Activated naive CD8-positive, alpha-beta T cell treated with anti-CD3 and anti-CD28 coated beads for 36 hours (primary cell): ENCODE measurements around the gene RXRA. TPM values are rescaled to one million over a fixed set of nuclear protein-coding genes. Genes with fewer than 3 reads are reported as not detected.

Source experiments
- DNase-seq: peaks from one replicate; pipeline ENCODE4 v3.0.0; 2021
- H3K27ac Mint-ChIP-seq: one replicate; pipeline ENCODE4 v1.8.0; 2022; ENCODE audit warnings: mild to moderate bottlenecking, moderate library complexity, mixed read lengths
- H3K27me3 Mint-ChIP-seq: one replicate; pipeline ENCODE4 v1.8.0; 2022; ENCODE audit warnings: mild to moderate bottlenecking, mixed read lengths
- H3K36me3 Mint-ChIP-seq: one replicate; pipeline ENCODE4 v1.8.0; 2021; ENCODE audit warnings: mild to moderate bottlenecking, mixed read lengths
- H3K4me1 Mint-ChIP-seq: one replicate; pipeline ENCODE4 v1.8.0; 2021; ENCODE audit warnings: mixed read lengths
- H3K4me3 Mint-ChIP-seq: one replicate; pipeline ENCODE4 v1.8.0; 2022; ENCODE audit warnings: mild to moderate bottlenecking, moderate library complexity, mixed read lengths
- H3K9me3 Mint-ChIP-seq: one replicate; pipeline ENCODE4 v1.8.0; 2022; ENCODE audit warnings: mixed read lengths
- total RNA-seq, 2 experiments: library from RNA; stranded (reverse); gene quantifications; one replicate each; pipeline ENCODE4 v1.2.3, GENCODE V29; 2021

The RXRA gene
- total RNA-seq, 2 experiments from 2014 or later = 11.0 to 11.4 TPM

GRCh38 chr9:134386951-134387831 lies 60.9 kb downstream of the RXRA start:
- no peaks in the 10 kb centered on the region for H3K9me3 Mint-ChIP-seq
- H3K27me3 Mint-ChIP-seq = peaks cover 9% of the 10 kb centered on the region
- peaks cover 35% of the 10 kb centered on the region for H3K4me1 Mint-ChIP-seq
- no peak overlapping the region for H3K4me3 Mint-ChIP-seq
- no peaks in the 10 kb centered on the region for H3K36me3 Mint-ChIP-seq
- no peak for DNase-seq
- H3K27ac Mint-ChIP-seq = no peak overlapping the region

- H3K27ac Mint-ChIP-seq = no peak overlapping the region
- H3K36me3 Mint-ChIP-seq = no peaks in the 10 kb centered on the region
- peaks cover 9% of the 10 kb centered on the region for H3K27me3 Mint-ChIP-seq
- peaks cover 35% of the 10 kb centered on the region for H3K4me1 Mint-ChIP-seq
- no peak for DNase-seq
- H3K4me3 Mint-ChIP-seq = no peak overlapping the region
- H3K9me3 Mint-ChIP-seq = no peaks in the 10 kb centered on the region
These were observed 62.1 kb downstream of the RXRA start for GRCh38 chr9:134388289-134388808.

GRCh38 chr9:134388976-134389375 lies 62.7 kb downstream of the RXRA start:
- H3K4me1 Mint-ChIP-seq = peaks cover 40% of the 10 kb centered on the region
- no peak overlapping the region for H3K4me3 Mint-ChIP-seq
- H3K9me3 Mint-ChIP-seq = no peaks in the 10 kb centered on the region
- H3K36me3 Mint-ChIP-seq = peaks cover 3% of the 10 kb centered on the region
- H3K27me3 Mint-ChIP-seq = peaks cover 9% of the 10 kb centered on the region
- no peak overlapping the region for H3K27ac Mint-ChIP-seq
- DNase-seq = no peak

- Mint-ChIP-seq H3K27me3 (peaks cover 9% of the 10 kb centered on the region), H3K36me3 (peaks cover 6% of the 10 kb centered on the region), H3K27ac (no peak overlapping the region), H3K9me3 (no peaks in the 10 kb centered on the region), H3K4me3 (no peak overlapping the region), H3K4me1 (peaks cover 38% of the 10 kb centered on the region)
- no peak for DNase-seq
These were observed 63.4 kb downstream of the RXRA start for GRCh38 chr9:134389642-134390041.

GRCh38 chr9:134390537-134390936 lies 64.3 kb downstream of the RXRA start:
- Mint-ChIP-seq H3K4me1 (peaks cover 41% of the 10 kb centered on the region), H3K27ac (peak overlapping the region; percentile 94), H3K4me3 (peak overlapping the region; percentile 82), H3K9me3 (no peaks in the 10 kb centered on the region), H3K36me3 (peaks cover 6% of the 10 kb centered on the region), H3K27me3 (peaks cover 9% of the 10 kb centered on the region)
- peak; percentile 87 for DNase-seq

GRCh38 chr9:134390947-134391318 lies 64.7 kb downstream of the RXRA start:
- Mint-ChIP-seq H3K36me3 (peaks cover 6% of the 10 kb centered on the region), H3K4me3 (peak overlapping the region; percentile 82), H3K27ac (peak overlapping the region; percentile 94), H3K27me3 (peaks cover 9% of the 10 kb centered on the region), H3K4me1 (peaks cover 41% of the 10 kb centered on the region), H3K9me3 (no peaks in the 10 kb centered on the region)
- DNase-seq = no peak

- Mint-ChIP-seq H3K4me1 (peaks cover 48% of the 10 kb centered on the region), H3K27me3 (peaks cover 9% of the 10 kb centered on the region), H3K36me3 (peaks cover 6% of the 10 kb centered on the region), H3K9me3 (no peaks in the 10 kb centered on the region), H3K27ac (peak overlapping the region; percentile 94), H3K4me3 (peak overlapping the region; percentile 82)
- peak; percentile 90 for DNase-seq
These were observed 65.3 kb downstream of the RXRA start for GRCh38 chr9:134391319-134392231.

GRCh38 chr9:134392900-134393299 lies 66.6 kb downstream of the RXRA start:
- peaks cover 7% of the 10 kb centered on the region for H3K27me3 Mint-ChIP-seq
- no peaks in the 10 kb centered on the region for H3K9me3 Mint-ChIP-seq
- H3K27ac Mint-ChIP-seq = no peak overlapping the region
- peak overlapping the region; percentile 82 for H3K4me3 Mint-ChIP-seq
- DNase-seq = no peak
- H3K36me3 Mint-ChIP-seq = peaks cover 6% of the 10 kb centered on the region
- H3K4me1 Mint-ChIP-seq = peaks cover 57% of the 10 kb centered on the region

GRCh38 chr9:134393582-134394280 lies 67.5 kb downstream of the RXRA start:
- Mint-ChIP-seq H3K27ac (no peak overlapping the region), H3K36me3 (peaks cover 7% of the 10 kb centered on the region), H3K9me3 (no peaks in the 10 kb centered on the region), H3K4me1 (peaks cover 52% of the 10 kb centered on the region), H3K4me3 (peak overlapping the region; percentile 68), H3K27me3 (no peaks in the 10 kb centered on the region)
- no peak for DNase-seq

GRCh38 chr9:134395002-134395517 lies 68.8 kb downstream of the RXRA start:
- Mint-ChIP-seq H3K9me3 (peaks cover 3% of the 10 kb centered on the region), H3K36me3 (peaks cover 15% of the 10 kb centered on the region), H3K27me3 (no peaks in the 10 kb centered on the region), H3K27ac (no peak overlapping the region), H3K4me1 (peaks cover 49% of the 10 kb centered on the region), H3K4me3 (no peak overlapping the region)
- DNase-seq = no peak

GRCh38 chr9:134395737-134396257 lies 69.5 kb downstream of the RXRA start:
- H3K9me3 Mint-ChIP-seq = peaks cover 3% of the 10 kb centered on the region
- H3K4me1 Mint-ChIP-seq = peaks cover 42% of the 10 kb centered on the region
- peaks cover 17% of the 10 kb centered on the region for H3K36me3 Mint-ChIP-seq
- no peaks in the 10 kb centered on the region for H3K27me3 Mint-ChIP-seq
- no peak for DNase-seq
- H3K27ac Mint-ChIP-seq = peak overlapping the region; percentile 64
- peak overlapping the region; percentile 76 for H3K4me3 Mint-ChIP-seq

GRCh38 chr9:134396258-134396742 lies 70.0 kb downstream of the RXRA start:
- Mint-ChIP-seq H3K4me1 (peaks cover 37% of the 10 kb centered on the region), H3K9me3 (peaks cover 3% of the 10 kb centered on the region), H3K36me3 (peaks cover 17% of the 10 kb centered on the region), H3K4me3 (peak overlapping the region; percentile 76), H3K27me3 (no peaks in the 10 kb centered on the region), H3K27ac (peak overlapping the region; percentile 64)
- DNase-seq = peak; percentile 68

- H3K36me3 Mint-ChIP-seq = peaks cover 17% of the 10 kb centered on the region
These were observed 70.6 kb downstream of the RXRA start for GRCh38 chr9:134396825-134397224.

GRCh38 chr9:134398756-134399155 lies 72.5 kb downstream of the RXRA start:
- H3K4me1 Mint-ChIP-seq = peaks cover 27% of the 10 kb centered on the region
- DNase-seq = no peak
- no peak overlapping the region for H3K4me3 Mint-ChIP-seq
- no peak overlapping the region for H3K27ac Mint-ChIP-seq
- no peaks in the 10 kb centered on the region for H3K27me3 Mint-ChIP-seq
- peaks cover 3% of the 10 kb centered on the region for H3K9me3 Mint-ChIP-seq
- peaks cover 17% of the 10 kb centered on the region for H3K36me3 Mint-ChIP-seq

More at GRCh38 chr9:134396825-134397224, 70.6 kb downstream of the RXRA start:
- H3K27ac Mint-ChIP-seq = peak overlapping the region; percentile 64
- peaks cover 34% of the 10 kb centered on the region for H3K4me1 Mint-ChIP-seq
- H3K4me3 Mint-ChIP-seq = peak overlapping the region; percentile 76
- H3K9me3 Mint-ChIP-seq = peaks cover 3% of the 10 kb centered on the region
- peak; percentile 58 for DNase-seq
- no peaks in the 10 kb centered on the region for H3K27me3 Mint-ChIP-seq
